Peyer's patch (tissue), 4 donors: ENCODE results near the gene UROD.

Experiments used
- POLR2A ChIP-seq, 2 donors: fragments of 450-650 bp; IDR thresholded peaks; one replicate each; pipeline ENCODE4 v1.5.1; 2017; ENCODE audit warnings: antibody characterized with exemption in 2 of 2, mild to moderate bottlenecking in 2 of 2, moderate library complexity in 2 of 2
- TF ChIP-seq, protein P1 (sequence below), 6 experiments: fragments of 450-650 bp in 4 of 6; fragments of 200-600 bp in 2 of 6; sonication (generic) in 1 of 6; IDR thresholded peaks; one replicate each; pipeline ENCODE4 v1.5.1; 2017 to 2019; ENCODE audit warnings: antibody characterized with exemption in 6 of 6, mild to moderate bottlenecking in 3 of 6, moderate library complexity in 1 of 6

GRCh38 chr1:45008076-45008475, 4.0 kb upstream of the UROD start:
- TF ChIP-seq, protein P1, sequence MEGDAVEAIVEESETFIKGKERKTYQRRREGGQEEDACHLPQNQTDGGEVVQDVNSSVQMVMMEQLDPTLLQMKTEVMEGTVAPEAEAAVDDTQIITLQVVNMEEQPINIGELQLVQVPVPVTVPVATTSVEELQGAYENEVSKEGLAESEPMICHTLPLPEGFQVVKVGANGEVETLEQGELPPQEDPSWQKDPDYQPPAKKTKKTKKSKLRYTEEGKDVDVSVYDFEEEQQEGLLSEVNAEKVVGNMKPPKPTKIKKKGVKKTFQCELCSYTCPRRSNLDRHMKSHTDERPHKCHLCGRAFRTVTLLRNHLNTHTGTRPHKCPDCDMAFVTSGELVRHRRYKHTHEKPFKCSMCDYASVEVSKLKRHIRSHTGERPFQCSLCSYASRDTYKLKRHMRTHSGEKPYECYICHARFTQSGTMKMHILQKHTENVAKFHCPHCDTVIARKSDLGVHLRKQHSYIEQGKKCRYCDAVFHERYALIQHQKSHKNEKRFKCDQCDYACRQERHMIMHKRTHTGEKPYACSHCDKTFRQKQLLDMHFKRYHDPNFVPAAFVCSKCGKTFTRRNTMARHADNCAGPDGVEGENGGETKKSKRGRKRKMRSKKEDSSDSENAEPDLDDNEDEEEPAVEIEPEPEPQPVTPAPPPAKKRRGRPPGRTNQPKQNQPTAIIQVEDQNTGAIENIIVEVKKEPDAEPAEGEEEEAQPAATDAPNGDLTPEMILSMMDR (IDR thresholded peaks at IDR 0.05), result no peak
- no peak for TF ChIP-seq POLR2A (IDR thresholded peaks at IDR 0.05)
